Measurements from ENCODE around the gene RASAL2. TPM values are rescaled to one million over a fixed set of nuclear protein-coding genes. Genes with fewer than 3 reads are reported as not detected.

RASAL2 gene
- total RNA-seq, 1 donor from 2014 or later, result 7.7 TPM

DNA sequence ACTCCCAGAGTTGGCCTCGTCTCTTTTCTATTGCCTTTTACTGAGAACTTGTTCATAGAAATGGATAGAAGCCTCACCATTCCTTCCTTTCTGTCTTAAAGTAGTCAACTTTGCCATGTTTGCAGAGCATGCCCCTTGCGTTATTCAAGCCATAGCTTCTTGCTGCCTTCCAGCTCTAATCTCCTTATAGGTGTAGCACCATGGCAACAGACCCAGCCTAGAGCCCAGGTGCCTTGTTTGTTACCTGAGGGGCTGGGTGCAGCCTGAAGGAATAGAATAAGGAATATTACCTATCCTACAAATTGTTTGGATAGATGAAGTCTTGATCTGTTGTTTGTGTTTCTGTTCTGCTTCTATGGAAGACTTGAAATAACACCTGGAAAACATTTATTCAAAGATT, 343.0 kb downstream of the RASAL2 start:
- no peak for TF ChIP-seq CTCF (conservative IDR thresholded peaks at IDR 0.05; ENCODE audit: low read depth, low read length)
- H3K4me3 ChIP-seq (ENCODE audit: low read depth, low read length), result no peak overlapping the region
- DNase-seq (ENCODE audit: low read depth), result no peak

DNA sequence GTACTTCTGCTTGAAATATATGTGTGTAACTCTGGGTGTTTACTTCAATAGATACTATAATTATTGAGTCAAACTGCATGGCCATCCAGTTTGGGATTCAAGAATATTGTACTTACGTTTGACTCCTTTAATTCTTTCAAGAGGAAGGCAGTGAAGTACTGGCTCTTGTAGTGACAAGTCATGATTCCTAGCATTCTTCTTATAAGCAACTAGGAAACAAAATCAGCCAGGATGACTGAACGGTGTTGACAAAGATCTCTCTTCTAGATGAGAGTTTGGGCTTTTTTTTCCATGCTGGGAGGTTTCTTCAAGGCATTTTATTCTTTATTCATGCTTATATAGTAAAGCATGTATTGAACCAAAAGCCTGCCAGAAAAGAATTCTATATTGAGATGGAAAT, 344.5 kb downstream of the RASAL2 start:
- no peak for DNase-seq (ENCODE audit: low read depth)
- no peak for TF ChIP-seq CTCF (conservative IDR thresholded peaks at IDR 0.05; ENCODE audit: low read depth, low read length)
- no peak overlapping the region for H3K4me3 ChIP-seq (ENCODE audit: low read depth, low read length)

- TF ChIP-seq CTCF (conservative IDR thresholded peaks at IDR 0.05; ENCODE audit: low read depth, low read length), result no peak
- no peak for DNase-seq (ENCODE audit: low read depth)
- no peak overlapping the region for H3K4me3 ChIP-seq (ENCODE audit: low read depth, low read length)
Observed at GRCh38 chr1:178442925-178443324, 349.0 kb downstream of the RASAL2 start.

GRCh38 chr1:178450871-178451270, 357.0 kb downstream of the RASAL2 start:
- TF ChIP-seq CTCF (conservative IDR thresholded peaks at IDR 0.05; ENCODE audit: low read depth, low read length), result no peak
- no peak overlapping the region for H3K4me3 ChIP-seq (ENCODE audit: low read depth, low read length)
- DNase-seq (ENCODE audit: low read depth), result no peak

- H3K4me3 ChIP-seq (ENCODE audit: low read depth, low read length), result no peak overlapping the region
- no peak for DNase-seq (ENCODE audit: low read depth)
- no peak for TF ChIP-seq CTCF (conservative IDR thresholded peaks at IDR 0.05; ENCODE audit: low read depth, low read length)
Observed at GRCh38 chr1:178451529-178451928, 357.6 kb downstream of the RASAL2 start.

GRCh38 chr1:178452013-178452412, 358.1 kb downstream of the RASAL2 start:
- no peak for TF ChIP-seq CTCF (conservative IDR thresholded peaks at IDR 0.05; ENCODE audit: low read depth, low read length)
- H3K4me3 ChIP-seq (ENCODE audit: low read depth, low read length), result no peak overlapping the region
- DNase-seq (ENCODE audit: low read depth), result no peak

DNA sequence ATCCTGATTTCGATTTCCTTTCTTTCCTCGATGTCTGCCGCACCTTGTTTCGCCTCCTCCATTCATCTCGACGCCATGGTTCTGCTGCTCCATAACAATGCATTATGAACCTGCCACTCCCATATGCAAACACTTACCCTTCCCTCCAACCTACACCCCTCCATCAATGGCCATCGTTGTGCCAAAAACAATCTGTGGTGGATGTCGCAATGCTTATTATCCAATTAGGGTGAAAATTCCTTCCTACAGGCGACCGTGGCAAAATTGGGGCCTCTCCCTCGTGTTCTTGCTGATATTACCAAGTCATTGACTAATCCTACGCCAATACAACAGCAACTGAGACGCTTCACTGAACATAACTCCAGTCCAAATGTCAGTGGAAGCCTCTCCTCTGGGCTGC, 362.6 kb downstream of the RASAL2 start:
- TF ChIP-seq CTCF (conservative IDR thresholded peaks at IDR 0.05; ENCODE audit: low read depth, low read length), result no peak
- DNase-seq (ENCODE audit: low read depth), result no peak
- no peak overlapping the region for H3K4me3 ChIP-seq (ENCODE audit: low read depth, low read length)

Measured in epithelial cell of proximal tubule (primary cell).